Neural progenitor cell (in vitro differentiated cells): ENCODE measurements around the gene ATP11A. TPM values are rescaled to one million over a fixed set of nuclear protein-coding genes. Genes with fewer than 3 reads are reported as not detected.

Source experiments
- DNase-seq: peaks from one replicate; pipeline ENCODE4 v3.0.0-alpha.2; 2016; ENCODE audit warnings: low spot score
- H2AFZ ChIP-seq: fragments of 200-600 bp; sonication (generic); replicated peaks from 2 replicates; pipeline ENCODE4 v1.6.1; 2016; ENCODE audit warnings: antibody characterized with exemption
- H3F3A ChIP-seq: fragments of 200-600 bp; sonication (generic); 2 replicates; pipeline ENCODE4 v1.6.1; 2016; ENCODE audit warnings: antibody characterized with exemption, low read depth
- H3K27ac ChIP-seq: fragments of 200-600 bp; sonication (generic); 2 replicates; pipeline ENCODE4 v1.5.1; 2016; ENCODE audit warnings: mild to moderate bottlenecking
- H3K27me3 ChIP-seq: fragments of 200-600 bp; sonication (generic); 2 replicates; pipeline ENCODE4 v1.6.1; 2016; ENCODE audit warnings: mild to moderate bottlenecking, moderate library complexity
- H3K36me3 ChIP-seq: fragments of 200-600 bp; sonication (generic); 2 replicates; pipeline ENCODE4 v1.5.1; 2016
- H3K4me1 ChIP-seq: fragments of 200-600 bp; sonication (generic); 2 replicates; pipeline ENCODE4 v1.6.1; 2016; ENCODE audit warnings: mixed run types
- H3K4me2 ChIP-seq: fragments of 200-600 bp; sonication (generic); 2 replicates; pipeline ENCODE4 v1.6.1; 2016
- H3K4me3 ChIP-seq: fragments of 200-600 bp; sonication (generic); 2 replicates; pipeline ENCODE4 v1.5.1; 2016
- H3K79me2 ChIP-seq: fragments of 200-600 bp; sonication (generic); 2 replicates; pipeline ENCODE4 v1.6.1; 2016; ENCODE audit warnings: low read depth
- H3K9ac ChIP-seq: fragments of 200-600 bp; sonication (generic); 2 replicates; pipeline ENCODE4 v1.6.1; 2016
- H3K9me3 ChIP-seq: fragments of 200-600 bp; sonication (generic); 2 replicates; pipeline ENCODE4 v1.5.1; 2016; ENCODE audit warnings: low read depth
- H4K20me1 ChIP-seq: fragments of 200-600 bp; sonication (generic); 2 replicates; pipeline ENCODE4 v1.6.1; 2016; ENCODE audit warnings: low read depth
- H3K27ac Mint-ChIP-seq: 3 replicates; pipeline ENCODE4 v1.8.0; 2021; ENCODE audit warnings: mixed read lengths
- H3K27me3 Mint-ChIP-seq: 2 replicates; pipeline ENCODE4 v1.8.0; 2022; ENCODE audit warnings: low read depth, mild to moderate bottlenecking, inconsistent platforms, moderate library complexity, mixed read lengths; ENCODE audit not compliant: insufficient read depth
- H3K36me3 Mint-ChIP-seq: 3 replicates; pipeline ENCODE4 v1.8.0; 2021; ENCODE audit warnings: mixed read lengths
- H3K4me1 Mint-ChIP-seq: 3 replicates; pipeline ENCODE4 v1.8.0; 2021; ENCODE audit warnings: mixed read lengths
- H3K4me3 Mint-ChIP-seq: 3 replicates; pipeline ENCODE4 v1.8.0; 2021; ENCODE audit warnings: mild to moderate bottlenecking, moderate library complexity, mixed read lengths
- H3K9me3 Mint-ChIP-seq: 3 replicates; pipeline ENCODE4 v1.8.0; 2020; ENCODE audit warnings: mixed read lengths
- CTCF ChIP-seq: fragments of 200-600 bp; sonication (generic); IDR thresholded peaks from 2 replicates; pipeline ENCODE4 v1.5.1; 2017; ENCODE audit warnings: antibody characterized with exemption, mild to moderate bottlenecking
- EZH2 ChIP-seq: fragments of 200-600 bp; sonication (generic); IDR thresholded peaks from 2 replicates; pipeline ENCODE4 v1.6.1; 2017; ENCODE audit warnings: antibody characterized with exemption, mild to moderate bottlenecking, moderate library complexity
- EZH2phosphoT487 ChIP-seq: fragments of 200-600 bp; sonication (generic); IDR thresholded peaks from 2 replicates; pipeline ENCODE4 v1.6.1; 2017; ENCODE audit warnings: antibody characterized with exemption
- total RNA-seq: library from RNA; depleted of rRNA; stranded (reverse); fragments of >200 nt; gene quantifications from 2 replicates; pipeline ENCODE4 v1.2.3, GENCODE V29; 2015; ENCODE audit warnings: low replicate concordance

The ATP11A gene
- total RNA-seq, 1 donor from 2014 or later, result 12.6 TPM

GRCh38 chr13:112791663-112792440 is 102.0 kb downstream of the ATP11A start:
- H3K36me3 Mint-ChIP-seq, result peaks cover 34% of the 10 kb centered on the region
- H3K4me2 ChIP-seq, result no peak overlapping the region
- peaks cover 5% of the 10 kb centered on the region for H3K27me3 Mint-ChIP-seq
- no peak overlapping the region for H2AFZ ChIP-seq
- no peaks in the 10 kb centered on the region for H3K4me1 ChIP-seq
- peaks cover 2% of the 10 kb centered on the region for H3K4me1 Mint-ChIP-seq
- H3K4me3 Mint-ChIP-seq, result no peak overlapping the region
- no peaks in the 10 kb centered on the region for H3K36me3 ChIP-seq
- TF ChIP-seq CTCF (no peak), EZH2phosphoT487 (no peak), EZH2 (no peak)
- no peaks in the 10 kb centered on the region for H3K9me3 ChIP-seq
- DNase-seq, result no peak
- no peak overlapping the region for H3K4me3 ChIP-seq
- no peak overlapping the region for H3K27ac ChIP-seq
- H3F3A ChIP-seq, result peaks cover 19% of the 10 kb centered on the region
- no peaks in the 10 kb centered on the region for H4K20me1 ChIP-seq
- H3K27ac Mint-ChIP-seq, result no peak overlapping the region
- no peak overlapping the region for H3K9ac ChIP-seq
- no peaks in the 10 kb centered on the region for H3K79me2 ChIP-seq
- H3K9me3 Mint-ChIP-seq, result peaks cover 12% of the 10 kb centered on the region
- H3K27me3 ChIP-seq, result no peaks in the 10 kb centered on the region

- Histone ChIP-seq H3K9ac (no peak overlapping the region), H3K4me1 (no peaks in the 10 kb centered on the region), H3K36me3 (no peaks in the 10 kb centered on the region), H2AFZ (no peak overlapping the region), H3K9me3 (no peaks in the 10 kb centered on the region), H3K4me2 (no peak overlapping the region), H3K27me3 (no peaks in the 10 kb centered on the region), H3K79me2 (no peaks in the 10 kb centered on the region), H3K27ac (no peak overlapping the region), H3K4me3 (no peak overlapping the region), H4K20me1 (no peaks in the 10 kb centered on the region), H3F3A (peaks cover 19% of the 10 kb centered on the region)
- Mint-ChIP-seq H3K4me3 (no peak overlapping the region), H3K27me3 (peaks cover 5% of the 10 kb centered on the region), H3K27ac (no peak overlapping the region), H3K36me3 (peaks cover 37% of the 10 kb centered on the region), H3K4me1 (peaks cover 2% of the 10 kb centered on the region), H3K9me3 (peaks cover 15% of the 10 kb centered on the region)
- TF ChIP-seq CTCF (no peak), EZH2 (no peak), EZH2phosphoT487 (no peak)
- no peak for DNase-seq
Observed at GRCh38 chr13:112792511-112792910, 102.7 kb downstream of the ATP11A start.

GRCh38 chr13:112793545-112794445 is 104.0 kb downstream of the ATP11A start:
- no peak for TF ChIP-seq CTCF
- Histone ChIP-seq H3K4me2 (no peak overlapping the region), H3K4me1 (no peaks in the 10 kb centered on the region), H3K27me3 (no peaks in the 10 kb centered on the region), H2AFZ (no peak overlapping the region), H3K9ac (no peak overlapping the region), H3K27ac (no peak overlapping the region), H3K36me3 (no peaks in the 10 kb centered on the region), H4K20me1 (no peaks in the 10 kb centered on the region), H3F3A (peaks cover 9% of the 10 kb centered on the region), H3K4me3 (no peak overlapping the region), H3K79me2 (no peaks in the 10 kb centered on the region), H3K9me3 (peaks cover 3% of the 10 kb centered on the region)
- peaks cover 18% of the 10 kb centered on the region for H3K9me3 Mint-ChIP-seq
- peaks cover 37% of the 10 kb centered on the region for H3K36me3 Mint-ChIP-seq
- H3K4me1 Mint-ChIP-seq, result peaks cover 2% of the 10 kb centered on the region
- DNase-seq, result no peak
- H3K4me3 Mint-ChIP-seq, result no peak overlapping the region
- no peak overlapping the region for H3K27ac Mint-ChIP-seq
- H3K27me3 Mint-ChIP-seq, result peaks cover 5% of the 10 kb centered on the region
